Activated CD4-positive, CD25-positive, alpha-beta regulatory T cell treated with anti-CD3 and anti-CD28 coated beads, Interleukin-2, amount 50 U/mL, for 24 hours (primary cell): ENCODE data around the gene CADM2.
"Not testable (repeated sequence)": the region's sequence is repeated elsewhere in the genome, so short reads cannot be mapped to it uniquely, and the experiment has no call there.

Experiments used
- ATAC-seq, 2 donors: fragments of 150-1000 bp; cut with Tn5 transposase; one replicate each; pipeline ENCODE4 v1.10.0; 2021; ENCODE audit warnings: mild to moderate bottlenecking in 1 of 2, moderate library complexity in 1 of 2

CADM2 gene

DNA sequence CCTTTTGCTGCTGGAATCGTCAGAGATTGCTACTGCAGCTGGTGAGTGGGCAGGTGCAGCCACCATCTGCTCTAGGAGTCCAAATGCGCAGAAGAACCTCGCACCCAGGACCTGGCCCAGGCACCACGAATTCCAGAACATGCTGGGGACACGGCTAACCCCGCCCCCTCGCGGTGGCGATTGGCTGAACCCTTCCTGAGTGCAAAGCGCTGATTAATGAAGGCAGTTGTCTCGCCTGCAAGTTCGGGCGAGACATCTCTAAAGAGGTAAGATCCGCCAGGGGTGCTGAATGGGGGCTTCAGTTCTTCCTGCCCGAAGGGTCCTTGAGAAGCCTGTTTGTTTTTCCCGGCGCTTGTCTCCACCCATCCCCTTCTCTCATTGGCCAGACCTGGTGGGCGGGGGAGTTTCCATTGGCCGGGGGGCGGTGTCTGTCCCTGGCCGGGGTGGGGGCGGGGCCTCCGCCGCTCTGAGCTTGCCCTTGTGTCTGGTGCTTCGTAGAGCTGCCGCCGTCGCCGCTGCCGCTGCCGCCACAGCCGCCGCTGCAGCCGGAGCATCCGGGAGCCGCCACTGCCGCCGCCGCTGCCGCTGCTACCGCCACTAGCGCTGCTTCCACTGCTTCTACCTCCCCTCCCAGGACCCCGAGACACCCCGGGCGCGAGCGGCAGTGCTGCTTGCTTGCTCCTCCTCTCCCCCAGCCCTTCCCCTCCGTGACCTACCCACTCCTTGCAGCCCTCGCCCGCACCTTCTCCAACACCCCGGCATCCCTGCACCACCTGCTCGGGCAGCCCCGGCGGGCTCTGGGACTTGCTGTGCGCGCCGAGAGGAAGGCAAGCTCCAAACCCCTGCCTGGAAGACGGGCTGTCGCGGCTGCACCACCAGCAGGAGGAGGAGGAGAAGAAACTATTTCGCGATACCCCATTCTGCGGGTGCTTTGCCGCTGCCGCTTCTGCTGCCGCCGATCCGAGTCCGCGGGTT is at the start of gene CADM2:
Gene CADM2 (plus strand): TSS at position 495 of the 975 bp plus-strand sequence.
- ATAC-seq: peak; percentile 81 to 87

DNA sequence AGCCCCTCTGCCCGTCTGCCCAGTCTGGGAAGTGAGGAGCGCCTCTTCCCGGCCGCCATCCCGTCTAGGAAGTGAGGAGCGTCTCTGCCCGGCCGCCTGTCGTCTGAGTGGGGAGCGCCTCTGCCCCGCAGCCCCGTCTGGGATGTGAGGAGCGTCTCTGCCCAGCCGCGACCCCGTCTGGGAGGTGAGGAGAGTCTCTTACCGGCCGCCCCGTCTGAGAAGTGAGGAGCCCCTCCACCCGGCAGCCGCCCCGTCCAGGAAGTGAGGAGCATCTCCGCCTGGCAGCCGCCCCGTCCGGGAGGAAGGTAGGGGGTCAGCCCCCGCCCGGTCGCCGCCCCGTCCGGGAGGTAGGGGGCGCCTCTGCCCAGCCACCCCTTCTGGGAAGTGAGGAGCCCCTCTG is 40.2 kb upstream of the CADM2 start:
- not testable (repeated sequence) for ATAC-seq

DNA sequence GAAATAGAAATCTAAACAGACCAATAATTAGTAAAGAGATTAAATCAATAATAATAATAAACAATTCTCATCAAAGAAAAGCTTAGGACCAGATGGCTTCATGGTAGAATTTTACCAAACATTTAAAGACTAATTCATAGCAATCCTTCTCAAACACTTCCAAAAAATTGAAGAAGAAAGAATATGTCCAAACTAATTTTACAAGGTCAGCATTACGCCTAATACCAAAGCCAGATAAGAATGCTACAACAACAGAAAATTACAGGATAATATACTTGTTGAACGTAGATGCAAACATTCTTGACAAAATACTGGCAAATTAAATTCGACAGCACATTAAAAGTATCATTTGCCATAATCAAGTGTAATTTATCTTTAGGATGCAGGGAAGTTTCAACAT is 36.1 kb upstream of the CADM2 start:
- ATAC-seq: no peak

DNA sequence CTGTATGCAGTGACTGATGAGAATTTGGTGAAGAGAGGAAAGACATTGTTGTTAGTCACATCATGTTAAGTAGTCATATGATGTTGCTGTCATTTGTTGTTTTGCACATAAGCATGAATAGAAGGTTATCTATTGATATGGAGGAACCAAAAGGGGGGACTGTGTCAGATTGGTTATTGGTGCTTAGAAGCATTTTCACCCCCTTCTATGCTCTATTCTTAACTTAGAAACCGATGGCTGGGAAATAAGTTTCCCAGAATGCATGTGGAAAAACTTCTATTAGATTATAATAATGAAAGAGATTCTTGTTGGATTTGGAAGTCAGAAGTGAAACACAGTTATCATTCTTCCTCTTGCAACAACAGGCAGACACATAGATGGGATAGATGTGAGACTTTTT is 33.2 kb upstream of the CADM2 start:
- no peak for ATAC-seq

DNA sequence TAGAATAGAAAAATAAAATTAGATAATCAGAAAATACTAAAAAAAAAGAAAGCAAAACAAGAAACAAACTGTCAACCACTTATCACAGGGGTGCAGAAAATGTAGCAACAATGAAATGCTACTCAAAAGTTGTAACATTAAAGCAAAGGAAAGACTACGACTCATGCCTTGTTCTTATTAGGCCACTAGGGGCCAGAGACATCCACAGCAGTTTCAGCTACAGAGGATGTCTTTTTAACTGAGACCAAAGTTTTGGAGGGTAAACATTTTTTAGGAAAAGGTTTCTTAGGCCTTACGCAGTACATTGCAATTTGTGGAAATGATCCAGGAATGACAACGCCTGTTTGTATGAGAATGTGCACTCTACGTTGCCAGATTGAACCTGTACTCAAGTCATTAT is 15.4 kb upstream of the CADM2 start:
- ATAC-seq: no peak

DNA sequence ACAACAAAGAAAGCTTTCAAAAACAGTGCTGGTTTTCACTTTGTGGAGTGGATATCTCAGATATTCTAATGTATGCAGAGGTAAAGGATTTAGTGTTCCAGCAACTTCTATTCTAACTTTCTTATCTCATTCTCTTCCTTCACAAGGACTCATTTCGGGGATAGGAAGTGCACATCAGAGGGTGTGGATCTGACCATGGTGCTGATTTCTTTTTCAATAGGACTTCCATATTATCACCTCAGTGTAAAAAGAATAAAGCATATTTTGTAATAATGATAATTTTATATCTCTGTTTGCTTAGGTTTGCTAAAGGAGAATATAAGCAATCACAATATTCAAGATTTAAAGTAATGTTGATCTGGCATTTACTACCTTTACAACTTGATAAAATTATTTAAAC is 12.5 kb upstream of the CADM2 start:
- ATAC-seq: no peak

DNA sequence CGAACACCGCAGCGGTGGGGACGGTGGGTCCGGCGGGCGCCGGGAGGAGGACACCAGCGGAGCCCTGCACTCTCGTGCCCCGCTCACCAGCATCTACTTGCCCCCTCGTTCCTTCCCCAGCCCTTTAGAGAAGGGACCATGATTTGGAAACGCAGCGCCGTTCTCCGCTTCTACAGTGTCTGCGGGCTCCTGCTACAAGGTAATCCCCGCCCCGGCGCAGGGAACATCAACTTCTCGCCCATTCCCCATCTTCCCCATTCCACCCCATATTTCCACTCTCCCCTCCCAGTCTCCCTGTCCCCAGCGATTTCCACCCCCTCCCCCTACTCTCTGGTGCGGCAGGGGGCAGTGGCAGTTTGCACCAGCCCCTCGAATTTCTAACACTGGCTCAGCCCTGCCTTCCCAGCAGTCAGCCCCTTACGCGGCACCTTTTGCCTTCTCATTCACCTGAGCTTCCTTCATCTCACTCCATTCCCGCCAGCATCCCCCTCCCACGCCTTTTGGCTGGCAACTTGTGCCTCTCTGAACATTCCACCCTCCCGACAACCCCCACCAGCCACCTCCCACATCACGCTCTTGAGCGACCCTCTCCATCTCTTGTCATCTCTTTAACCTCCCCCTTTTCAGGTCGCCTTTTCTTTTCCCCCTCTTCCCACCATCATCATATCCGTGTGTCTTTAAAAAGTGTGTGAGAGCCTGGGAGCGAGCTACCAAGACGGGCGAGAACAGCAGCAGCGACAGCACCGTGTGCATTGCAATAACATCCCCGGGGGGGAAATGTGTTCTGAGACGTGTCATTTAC is 882 bp downstream of the CADM2 start:
- ATAC-seq: no peak

DNA sequence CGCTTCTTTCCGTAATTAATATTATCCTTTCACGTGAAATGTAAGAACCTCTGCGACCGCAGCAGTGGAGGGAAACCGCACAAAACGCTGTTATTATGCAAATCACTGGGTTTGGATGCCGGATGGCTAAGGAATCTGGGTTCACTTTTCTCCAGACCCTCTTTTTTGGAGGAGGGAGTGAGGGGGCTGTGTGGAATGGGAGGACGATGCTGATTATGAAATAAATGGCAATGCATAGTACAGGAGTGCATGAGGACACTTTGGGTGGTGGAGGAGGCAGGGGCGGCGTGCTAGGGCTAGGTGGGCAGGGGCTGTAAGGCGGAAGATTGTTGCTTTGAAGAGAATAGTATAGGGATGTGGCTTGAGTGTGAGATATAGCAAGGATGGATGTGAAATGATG is 1.8 kb downstream of the CADM2 start:
- no peak for ATAC-seq

DNA sequence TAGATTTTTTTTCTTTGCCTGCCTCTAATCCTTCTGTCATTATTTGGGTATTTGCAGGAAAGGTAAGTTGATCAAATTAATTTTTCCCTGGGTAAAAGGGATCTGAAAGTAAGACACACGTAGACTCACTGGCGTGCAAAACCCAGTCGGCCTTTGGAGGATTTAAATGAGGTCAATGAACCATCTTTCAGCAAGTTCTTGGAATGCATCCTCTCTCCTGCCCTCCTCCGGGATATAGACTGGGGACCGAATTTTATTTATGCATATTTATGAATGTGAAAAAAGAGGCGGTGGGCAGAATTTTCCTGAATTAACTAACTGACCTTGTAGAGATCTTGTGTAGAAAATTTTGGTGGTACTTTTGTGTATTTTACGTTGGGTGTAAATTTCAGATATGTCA is 2.2 kb downstream of the CADM2 start:
- ATAC-seq: no peak

DNA sequence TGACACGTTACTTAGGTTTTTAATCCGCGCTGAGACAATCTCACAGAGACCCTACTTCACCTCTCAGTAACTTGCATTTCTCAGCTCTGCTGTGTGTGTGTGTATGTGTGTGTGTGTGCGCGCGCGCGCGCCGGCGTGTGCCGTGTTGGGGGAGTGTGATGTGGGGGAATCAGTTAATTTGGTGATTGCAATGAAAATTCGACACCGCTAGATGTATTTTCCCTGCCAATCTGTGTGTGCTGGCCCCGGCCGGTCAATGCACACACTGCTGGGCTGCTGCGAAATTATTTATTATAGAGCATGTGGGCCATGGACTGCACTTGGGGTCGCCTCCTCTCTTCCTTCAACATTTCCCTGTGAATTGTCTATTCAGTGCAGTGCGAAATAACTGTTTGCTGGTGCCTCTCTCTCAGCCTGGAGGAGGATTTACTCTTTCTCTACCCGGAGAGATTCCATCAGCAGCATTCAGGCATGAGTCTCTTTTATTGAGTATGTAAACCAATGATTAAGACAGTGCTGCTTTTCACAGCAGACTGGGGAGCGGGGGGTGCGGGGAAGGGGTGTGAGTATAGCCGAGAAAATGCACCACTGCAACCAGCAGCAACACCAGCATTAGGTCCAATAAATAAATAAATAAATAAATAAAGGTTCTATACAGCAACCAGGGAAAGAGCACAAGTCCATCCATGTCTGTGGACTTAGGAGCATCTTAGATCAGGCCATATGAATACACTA is 2.9 kb downstream of the CADM2 start:
- ATAC-seq: no peak

DNA sequence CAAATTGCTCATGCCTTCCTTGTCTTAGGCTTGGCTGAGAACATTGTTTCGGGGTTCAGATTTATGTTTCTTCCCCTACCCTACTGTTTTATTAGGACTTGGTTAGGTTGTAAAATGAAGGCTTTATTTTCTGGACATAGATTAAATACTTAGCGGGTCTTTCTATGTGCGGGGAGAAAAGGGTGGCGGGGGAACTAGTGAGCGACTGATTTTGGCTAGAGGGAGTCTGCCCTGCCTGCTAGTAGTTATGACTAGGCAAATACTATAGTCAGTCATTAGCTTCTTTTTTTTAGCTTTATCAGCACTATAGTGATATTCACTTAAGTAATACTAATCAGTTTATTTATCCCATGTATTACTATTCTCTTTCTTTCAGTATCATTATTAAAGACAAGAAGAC is 3.6 kb downstream of the CADM2 start:
- no peak for ATAC-seq

DNA sequence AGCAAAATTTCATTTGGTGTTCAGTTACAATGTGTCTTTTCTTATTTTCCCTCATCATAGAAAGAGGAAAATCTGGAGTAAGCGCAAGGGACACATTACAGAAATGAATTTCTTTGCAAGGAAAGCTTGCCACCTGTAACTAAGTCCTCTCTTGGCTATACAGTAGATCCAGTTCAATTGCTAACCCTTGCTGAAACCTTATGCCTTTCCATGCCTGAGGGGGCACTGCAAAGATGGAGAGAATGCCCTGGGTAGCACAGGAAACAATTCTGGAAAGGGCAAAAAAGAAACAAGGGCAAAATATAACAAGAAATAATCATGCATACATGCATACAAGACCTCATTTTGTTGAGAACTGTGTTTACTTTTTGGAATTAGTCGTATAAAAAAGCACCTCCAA is 4.3 kb downstream of the CADM2 start:
- no peak for ATAC-seq

DNA sequence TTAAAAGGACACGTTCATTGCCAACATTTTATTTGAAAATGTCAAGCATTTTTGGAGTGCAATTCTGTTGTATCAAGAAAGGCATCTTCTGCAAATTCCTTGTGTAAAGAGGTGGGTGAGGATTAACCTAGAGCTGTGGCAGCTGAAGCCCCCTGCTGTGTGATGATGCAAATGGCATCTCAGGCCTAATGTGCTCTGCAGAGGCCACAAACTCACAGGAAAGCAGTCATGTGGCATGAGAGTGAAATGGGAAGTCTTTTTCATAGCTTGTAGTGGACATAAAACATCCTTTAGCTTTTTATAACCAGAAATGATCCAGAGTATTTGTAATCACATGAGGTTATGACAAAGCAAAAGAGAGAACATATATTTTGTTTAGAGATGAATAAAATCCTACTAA is 6.4 kb downstream of the CADM2 start:
- no peak for ATAC-seq

DNA sequence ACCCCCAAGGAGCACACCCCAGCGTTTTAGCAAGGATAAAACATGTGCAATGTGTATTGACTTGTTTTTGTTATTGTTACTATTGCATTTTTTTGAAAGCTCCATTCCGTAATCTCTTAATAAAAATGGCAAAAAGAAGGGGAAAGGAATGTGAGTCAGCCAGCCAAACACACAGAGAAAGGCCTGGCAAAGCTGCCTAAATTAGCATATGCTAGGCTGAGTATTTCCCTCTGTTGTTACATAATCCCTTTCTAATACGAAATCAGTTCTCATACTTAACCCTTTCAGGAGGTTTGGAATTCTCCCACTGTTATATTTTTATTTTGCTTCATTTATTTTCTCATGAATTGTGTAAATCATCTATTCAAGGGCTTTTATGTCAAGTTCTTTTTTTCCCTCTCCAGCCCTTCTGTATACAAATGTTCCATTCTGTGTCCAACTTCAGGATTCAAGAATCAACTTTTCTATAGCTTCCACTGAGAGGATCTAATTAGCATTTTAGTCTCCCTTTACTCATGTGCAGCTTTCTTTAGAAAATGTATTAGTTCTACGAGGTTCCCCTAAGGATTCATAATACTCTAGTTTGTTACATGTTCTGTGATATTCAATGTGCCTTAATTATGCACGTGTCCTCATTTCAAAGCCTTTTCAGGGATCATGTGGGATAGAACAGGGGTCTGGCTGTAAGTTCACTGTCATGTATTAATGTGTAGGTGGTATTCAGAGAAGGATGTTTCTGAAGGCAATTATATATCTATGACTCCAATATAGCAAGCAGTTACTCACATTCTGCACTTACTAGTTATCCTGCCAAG is 9.2 kb downstream of the CADM2 start:
- no peak for ATAC-seq

DNA sequence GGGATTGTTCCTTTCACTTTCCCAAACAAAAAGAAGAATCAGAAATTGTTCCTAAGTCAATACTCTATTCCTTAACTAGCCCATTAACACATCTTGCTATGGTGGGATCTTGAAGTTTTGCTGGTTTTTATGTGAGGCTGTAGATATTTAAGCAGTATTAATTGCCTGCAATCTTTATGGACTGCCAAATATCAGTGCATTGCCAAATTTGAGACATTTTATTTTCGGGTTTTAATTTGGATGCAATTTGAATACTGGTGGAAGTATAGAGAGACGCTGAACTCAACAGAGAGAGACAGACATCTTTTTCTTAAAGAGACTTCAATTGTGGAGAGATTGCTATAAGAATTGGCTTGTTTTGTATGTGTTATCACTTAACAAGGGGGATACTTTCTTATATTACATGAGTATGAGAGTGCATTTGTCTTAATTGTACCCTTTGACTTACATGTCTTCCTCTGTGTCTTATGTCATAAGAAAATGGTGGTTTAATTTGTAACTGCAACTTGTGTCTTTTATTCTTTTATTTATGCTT is 10.0 kb downstream of the CADM2 start:
- no peak for ATAC-seq

DNA sequence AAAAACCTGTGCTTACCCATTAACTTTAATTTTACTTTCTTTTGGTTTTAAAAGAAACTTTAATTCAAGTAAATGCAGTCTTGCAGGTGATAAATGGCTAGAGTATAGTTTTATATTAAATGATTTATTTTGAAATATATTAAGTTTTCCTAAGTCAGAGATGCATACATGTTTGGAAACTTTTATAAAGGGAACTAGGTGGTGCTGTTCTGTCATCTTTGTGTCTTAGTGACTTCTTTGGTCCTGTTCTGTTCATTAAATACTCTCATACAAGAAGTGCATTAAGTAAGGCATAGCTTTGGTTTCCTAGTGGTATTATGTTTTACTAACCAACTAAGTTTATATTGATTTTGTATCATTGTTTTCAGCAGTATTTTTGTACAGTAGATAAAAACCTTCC is 15.6 kb downstream of the CADM2 start:
- ATAC-seq: no peak

DNA sequence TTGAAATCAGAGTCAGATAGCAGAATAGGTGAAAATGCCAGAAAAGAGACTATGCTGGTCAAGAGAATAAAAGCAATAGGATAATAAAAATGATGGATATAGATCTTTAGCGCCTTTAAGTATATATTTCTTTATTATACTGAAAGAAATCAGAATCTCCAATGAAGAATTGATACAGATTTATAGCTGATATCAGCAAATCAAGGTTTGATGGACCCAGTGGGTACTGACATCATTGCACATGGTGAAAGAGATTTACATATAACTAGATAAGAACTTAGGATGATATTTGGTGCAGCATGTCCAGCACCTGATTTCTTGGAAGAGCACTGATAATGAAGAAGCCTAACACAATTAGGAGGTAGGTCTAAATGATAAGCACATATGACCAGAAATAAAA is 18.2 kb downstream of the CADM2 start:
- no peak for ATAC-seq

DNA sequence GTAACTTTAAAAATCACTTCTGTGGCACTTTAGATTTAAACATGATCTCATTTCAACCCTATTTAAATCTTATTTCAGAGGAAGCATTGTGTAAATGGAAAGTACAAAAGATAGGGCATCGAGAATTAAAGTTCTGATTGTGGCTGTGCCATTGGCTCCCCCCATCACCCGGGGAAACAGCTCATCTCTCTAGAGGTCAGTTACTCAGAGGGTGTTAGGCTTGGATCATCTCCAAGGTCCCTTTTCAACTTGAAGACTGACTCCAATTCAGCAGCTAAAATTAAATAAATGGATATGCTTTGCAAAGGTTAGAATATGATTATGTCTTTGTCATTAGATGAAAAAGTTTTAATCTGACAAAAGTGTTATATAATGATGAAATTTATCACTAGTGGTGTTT is 20.1 kb downstream of the CADM2 start:
- no peak for ATAC-seq

DNA sequence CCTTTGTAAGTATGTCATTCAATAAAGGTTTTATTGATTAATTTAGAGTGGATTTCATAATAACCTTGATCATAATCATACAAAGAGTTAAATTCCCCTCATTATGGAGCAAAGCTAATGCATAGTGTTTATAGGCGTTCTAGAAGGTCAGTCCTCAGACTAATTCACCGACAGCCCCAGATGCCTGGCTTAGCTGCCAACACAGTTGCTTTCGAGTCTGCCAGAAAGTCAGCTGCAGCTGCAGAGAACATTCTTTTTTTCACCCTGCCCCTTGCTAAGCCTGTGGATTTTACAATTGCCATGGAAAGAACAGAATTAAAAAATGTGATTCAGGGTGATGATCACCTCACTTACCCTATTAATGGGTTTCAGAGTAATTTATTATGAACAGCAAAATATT is 21.2 kb downstream of the CADM2 start:
- no peak for ATAC-seq

DNA sequence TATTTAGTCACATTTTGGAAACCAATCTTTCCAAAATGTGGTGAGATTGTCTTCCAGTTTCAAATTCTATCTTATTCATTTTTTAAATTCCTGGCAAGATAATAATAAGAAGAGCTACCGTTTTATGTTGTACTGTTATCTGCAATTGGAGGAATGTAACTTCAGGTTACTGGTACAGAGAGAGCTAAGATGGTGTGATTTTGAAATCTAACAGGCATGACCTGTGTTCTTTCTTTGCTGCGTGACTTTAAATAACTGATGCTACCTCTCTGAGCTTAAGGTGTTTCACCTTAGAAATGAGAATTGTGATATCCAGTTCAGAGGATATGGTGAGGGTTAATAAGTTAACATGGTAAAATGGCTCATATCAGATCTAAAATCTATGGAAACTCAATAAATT is 21.7 kb downstream of the CADM2 start:
- ATAC-seq: no peak

DNA sequence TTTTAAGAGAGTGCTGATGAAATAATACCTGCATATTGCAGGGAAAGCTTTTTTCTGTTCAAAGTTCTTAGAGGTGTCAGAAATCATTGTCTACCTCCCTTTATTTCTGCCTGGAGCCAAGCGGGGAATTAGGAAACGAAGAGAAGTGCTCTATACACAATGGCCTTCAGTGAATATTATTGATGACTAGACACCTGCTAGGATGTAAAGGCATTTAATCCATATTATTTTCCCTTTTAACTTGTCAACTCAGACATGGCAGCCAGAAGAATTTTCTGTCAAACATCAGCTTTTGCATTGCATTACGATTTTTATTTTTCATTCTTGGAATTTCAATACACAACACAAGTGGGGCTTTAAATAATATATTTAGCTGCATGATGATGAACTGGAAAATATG is 24.7 kb downstream of the CADM2 start:
- ATAC-seq: no peak

DNA sequence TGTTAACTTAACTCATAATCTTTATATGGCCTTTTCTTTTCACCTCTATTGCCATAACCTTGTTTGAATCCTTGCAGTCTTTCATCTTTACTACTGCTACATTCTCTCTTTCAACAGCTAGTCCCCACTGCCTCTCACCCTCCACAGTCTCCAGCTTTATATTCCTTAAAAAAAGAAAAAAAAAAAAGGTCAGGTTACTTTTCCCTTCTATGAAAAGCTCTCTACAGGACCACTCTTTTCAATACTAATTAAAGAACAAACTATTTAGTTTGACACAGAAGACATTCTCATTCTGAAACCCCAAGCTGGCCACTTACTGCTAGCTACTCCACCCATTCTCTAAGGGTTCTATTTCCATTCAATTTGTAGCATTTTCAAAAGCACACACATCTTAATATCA is 25.6 kb downstream of the CADM2 start:
- ATAC-seq: no peak
